GM21423 (cell line): Measurements from ENCODE around the gene SMPD4.
"Not testable (repeated sequence)": the region's sequence is repeated elsewhere in the genome, so short reads cannot be mapped to it uniquely, and the experiment has no call there.

ENCODE experiments used
- ATAC-seq: cut with Tn5 transposase; IDR thresholded peaks from one replicate; pipeline ENCODE4 v1.9.1; 2021; ENCODE audit warnings: mild to moderate bottlenecking, moderate library complexity; ENCODE audit not compliant: unreplicated experiment

Gene SMPD4, protein sequence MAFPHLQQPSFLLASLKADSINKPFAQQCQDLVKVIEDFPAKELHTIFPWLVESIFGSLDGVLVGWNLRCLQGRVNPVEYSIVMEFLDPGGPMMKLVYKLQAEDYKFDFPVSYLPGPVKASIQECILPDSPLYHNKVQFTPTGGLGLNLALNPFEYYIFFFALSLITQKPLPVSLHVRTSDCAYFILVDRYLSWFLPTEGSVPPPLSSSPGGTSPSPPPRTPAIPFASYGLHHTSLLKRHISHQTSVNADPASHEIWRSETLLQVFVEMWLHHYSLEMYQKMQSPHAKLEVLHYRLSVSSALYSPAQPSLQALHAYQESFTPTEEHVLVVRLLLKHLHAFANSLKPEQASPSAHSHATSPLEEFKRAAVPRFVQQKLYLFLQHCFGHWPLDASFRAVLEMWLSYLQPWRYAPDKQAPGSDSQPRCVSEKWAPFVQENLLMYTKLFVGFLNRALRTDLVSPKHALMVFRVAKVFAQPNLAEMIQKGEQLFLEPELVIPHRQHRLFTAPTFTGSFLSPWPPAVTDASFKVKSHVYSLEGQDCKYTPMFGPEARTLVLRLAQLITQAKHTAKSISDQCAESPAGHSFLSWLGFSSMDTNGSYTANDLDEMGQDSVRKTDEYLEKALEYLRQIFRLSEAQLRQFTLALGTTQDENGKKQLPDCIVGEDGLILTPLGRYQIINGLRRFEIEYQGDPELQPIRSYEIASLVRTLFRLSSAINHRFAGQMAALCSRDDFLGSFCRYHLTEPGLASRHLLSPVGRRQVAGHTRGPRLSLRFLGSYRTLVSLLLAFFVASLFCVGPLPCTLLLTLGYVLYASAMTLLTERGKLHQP

DNA sequence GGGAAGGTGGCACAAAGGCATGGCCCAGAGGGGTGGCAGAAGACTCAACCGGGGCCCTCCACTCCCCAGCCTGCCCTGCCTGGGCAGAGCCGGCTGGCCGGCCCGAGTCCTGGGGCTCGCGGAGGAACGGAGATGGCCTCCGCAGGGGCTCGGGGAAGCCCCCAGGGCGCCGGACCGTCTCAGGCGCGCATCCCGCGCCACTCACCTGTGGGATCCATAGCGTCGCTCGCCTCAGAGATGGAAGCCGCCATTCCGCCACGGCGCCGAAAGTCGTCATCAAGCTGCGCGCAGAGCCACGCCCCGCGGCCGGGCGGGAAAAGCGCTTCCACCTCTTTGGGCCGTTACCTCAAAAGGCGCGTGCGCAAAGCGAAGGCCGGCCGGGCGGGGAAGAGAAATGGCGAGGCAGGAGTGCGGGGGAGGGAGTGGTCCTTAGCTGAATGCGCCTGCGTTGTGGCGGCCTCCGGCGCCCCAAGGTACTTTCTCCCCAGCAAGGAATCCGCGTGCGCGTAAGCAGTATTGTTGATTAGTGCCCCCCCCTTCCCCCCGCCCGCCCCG is at the start of gene SMPD4:
Gene SMPD4, minus strand, starts transcription at position 278 of the 555 bp plus-strand sequence. CDS start 5,010 bp downstream, outside the sequence.
- peak; percentile 51 for ATAC-seq

DNA sequence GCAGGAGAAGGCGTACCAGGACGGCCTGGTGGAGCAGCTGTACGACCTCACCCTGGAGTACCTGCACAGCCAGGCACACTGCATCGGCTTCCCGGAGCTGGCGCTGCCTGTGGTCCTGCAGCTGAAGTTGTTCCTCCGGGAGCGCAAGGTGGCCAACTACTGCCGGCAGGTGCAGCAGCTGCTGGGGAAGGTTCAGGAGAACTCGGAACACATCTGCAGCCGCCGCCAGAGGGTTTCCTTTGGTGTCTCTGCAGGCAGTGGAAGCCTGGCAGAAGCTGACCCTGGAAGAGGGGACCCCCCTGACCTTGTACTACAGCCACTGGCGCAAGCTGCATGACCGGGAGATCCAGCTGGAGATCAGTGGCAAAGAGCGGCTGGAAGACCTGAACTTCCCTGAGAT is 49.5 kb upstream of the SMPD4 start:
- not testable (repeated sequence) for ATAC-seq

DNA sequence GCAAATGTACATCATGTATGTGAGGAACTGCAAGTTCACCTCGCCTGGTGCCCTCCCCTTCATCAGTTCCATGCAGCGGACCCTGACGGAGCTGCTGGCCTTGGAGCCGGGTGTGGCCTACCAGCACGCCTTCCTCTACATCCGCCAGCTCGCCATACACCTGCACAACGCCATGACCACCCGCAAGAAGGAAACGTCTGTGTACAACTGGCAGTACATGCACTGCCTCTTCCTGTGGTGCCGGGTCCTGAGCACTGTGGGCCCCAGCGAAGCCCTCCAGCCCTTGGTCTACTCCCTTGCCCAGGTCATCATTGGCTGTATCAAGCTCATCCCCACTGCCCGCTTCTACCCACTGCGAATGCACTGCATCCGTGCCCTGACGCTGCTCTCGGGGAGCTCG is 49.0 kb upstream of the SMPD4 start:
- not testable (repeated sequence) for ATAC-seq

DNA sequence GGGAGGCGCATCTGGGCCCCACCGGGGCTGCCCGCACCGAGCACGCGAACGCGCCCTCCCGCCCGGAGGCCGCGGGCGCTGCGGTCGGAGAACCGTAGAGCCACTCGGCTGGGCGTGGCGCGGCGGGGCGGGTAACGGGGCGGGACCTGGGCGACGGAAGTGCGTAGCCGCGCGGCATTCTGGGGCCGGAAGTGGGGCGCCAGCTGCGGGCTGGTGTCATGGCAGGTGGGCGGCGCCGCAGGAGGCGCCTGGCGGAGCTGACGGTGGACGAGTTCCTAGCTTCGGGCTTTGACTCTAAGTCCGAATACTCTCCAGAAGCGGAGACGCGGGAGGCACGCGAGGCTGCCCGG is 47.7 kb upstream of the SMPD4 start:
- not testable (repeated sequence) for ATAC-seq

DNA sequence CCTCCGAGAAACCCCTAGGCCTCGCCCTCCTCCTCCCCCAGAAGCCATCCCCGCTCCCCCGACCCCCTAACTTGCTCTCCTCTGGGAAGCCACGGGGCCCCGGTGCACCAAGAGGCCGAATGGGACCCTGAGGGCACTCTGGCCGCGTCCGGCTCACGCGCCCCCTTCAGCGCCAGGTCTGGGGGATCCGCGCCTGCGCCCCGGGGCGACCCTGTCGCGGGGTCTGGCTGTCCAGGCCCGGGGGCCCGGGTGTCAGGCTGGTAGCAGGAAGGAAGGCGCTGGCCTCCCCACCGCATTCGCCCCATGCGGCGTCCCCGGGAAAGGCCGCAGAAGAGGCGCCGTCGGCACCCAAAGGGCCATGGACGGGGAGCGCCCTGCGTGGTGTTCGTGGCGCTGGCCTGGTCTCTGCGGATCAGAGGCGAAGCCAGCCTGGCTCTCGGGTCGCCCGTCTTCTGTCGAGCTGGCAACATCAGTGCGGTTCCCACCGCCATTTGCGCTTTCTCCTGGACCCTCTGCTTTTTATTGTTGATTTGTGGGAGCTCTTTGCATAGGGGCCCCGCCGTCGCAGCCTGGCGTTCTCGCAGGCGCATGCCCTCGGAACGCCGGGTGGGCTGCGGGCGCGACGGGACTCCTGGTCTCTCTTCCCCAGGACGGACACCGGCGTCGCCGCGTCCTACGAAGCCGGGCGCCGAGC is 47.2 kb upstream of the SMPD4 start:
- not testable (repeated sequence) for ATAC-seq

DNA sequence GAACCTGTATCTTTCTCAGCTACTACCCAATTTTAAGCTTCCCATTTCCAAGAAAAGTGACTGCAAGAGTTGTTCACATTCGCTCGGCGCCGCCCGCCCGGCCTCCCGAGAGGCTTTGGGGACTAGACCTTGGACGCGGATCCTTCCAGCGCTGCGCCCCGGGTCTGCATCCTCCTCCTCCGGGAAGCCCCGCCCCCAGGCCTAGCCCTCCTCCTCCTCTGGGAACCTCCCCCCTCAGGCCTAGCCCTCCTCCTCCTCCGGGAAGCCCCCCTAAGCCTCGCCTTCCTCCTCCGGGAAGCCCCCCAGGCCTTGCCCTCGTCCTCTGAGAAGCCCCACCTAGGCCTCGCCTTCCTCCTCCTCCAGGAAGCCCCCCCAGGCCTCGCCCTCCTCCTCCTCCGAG is 46.6 kb upstream of the SMPD4 start:
- ATAC-seq: not testable (repeated sequence)

DNA sequence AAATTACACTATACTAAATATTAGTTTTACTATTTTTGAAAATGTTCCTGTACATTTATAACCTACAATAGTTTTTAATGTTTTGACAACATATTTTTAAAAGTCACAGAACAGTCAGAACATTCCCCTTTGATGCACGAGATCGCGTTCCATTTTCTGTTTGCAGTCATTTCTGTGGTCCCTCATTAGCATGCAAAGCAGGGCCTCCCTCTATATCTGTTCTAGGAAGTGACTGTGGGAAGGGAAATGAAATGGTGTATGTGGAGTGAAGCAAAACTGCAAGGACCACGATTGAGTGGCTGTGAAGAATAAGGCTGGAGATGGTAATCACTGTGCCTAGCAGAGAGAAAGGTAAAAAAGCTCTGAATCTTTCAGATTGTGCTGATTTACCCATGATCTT is 41.1 kb upstream of the SMPD4 start:
- peak; percentile 58 for ATAC-seq

DNA sequence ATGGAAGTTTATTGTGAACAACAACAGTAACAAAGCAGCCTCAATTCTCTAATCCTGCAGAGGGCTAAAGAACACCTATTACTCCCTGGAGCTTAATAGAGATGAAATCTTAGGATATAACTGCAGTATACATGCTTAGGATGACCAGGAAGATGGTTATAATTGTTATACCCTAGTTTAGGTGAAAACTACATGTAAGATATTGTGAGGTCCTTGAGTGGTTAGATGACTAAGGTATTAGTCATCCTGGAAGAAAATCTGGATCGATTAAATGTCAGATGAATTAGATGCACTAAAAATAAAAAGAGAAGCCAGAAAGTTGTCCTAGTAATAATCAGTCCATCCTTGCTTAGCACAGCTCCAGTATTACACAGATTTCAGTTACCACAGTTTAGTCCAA is 39.1 kb upstream of the SMPD4 start:
- ATAC-seq: not testable (repeated sequence)

DNA sequence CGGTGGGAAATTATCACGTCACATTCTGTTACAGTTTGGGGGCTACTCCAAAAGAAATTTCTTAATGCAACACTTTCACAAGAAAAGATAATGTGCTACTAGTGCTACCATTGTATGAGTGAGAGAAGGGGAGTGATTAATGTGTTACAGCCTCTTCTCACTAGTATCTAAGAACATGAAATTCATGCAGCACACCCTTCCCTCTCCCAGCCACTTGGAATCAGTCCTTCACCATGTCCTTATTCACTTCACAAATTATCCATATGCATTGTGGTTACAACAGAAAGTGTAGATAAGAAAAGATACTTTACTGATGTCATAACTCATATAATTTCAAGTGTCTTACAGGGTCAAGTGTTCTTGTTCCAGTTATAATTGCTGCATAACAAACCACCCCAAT is 37.7 kb upstream of the SMPD4 start:
- not testable (repeated sequence) for ATAC-seq

DNA sequence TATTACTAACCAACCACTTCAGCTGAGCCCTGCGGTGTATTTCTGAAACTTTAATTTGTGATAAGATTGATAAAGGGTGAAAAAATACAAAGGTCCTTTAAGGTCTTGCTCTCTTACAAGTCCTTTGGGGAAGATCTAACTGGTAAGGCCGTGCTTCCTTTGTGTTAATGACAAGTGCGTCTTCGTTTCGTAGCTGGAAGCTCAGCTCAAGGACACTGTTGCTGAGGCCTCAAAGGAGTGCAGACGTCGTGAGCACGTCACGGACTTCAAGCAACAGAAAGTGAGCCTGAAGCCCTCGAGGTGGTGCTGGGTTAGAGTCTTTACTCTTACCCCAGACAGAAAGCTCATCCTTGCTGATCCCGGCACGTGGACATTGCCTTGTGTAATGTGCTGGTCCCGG is 25.6 kb upstream of the SMPD4 start:
- ATAC-seq: not testable (repeated sequence)

DNA sequence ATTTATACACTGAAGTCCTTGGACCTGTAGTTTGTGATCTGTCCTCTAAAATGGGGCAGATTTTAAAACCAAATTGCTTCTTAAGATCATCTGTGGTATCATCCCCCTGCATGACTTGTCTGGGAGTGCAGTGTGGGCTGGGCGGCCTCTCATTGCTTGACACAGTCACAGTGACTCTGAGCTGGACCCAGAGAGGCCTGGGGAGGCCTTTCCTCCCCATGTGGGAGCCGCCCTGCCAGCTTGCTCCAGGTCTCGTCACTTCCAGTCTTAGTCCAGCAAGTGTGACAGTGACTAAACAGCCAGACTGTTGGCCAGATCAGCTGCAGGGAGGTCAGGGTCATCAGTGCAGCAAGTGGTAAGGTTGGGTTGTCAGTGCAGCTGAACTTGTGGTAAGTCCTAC is 21.7 kb upstream of the SMPD4 start:
- not testable (repeated sequence) for ATAC-seq

DNA sequence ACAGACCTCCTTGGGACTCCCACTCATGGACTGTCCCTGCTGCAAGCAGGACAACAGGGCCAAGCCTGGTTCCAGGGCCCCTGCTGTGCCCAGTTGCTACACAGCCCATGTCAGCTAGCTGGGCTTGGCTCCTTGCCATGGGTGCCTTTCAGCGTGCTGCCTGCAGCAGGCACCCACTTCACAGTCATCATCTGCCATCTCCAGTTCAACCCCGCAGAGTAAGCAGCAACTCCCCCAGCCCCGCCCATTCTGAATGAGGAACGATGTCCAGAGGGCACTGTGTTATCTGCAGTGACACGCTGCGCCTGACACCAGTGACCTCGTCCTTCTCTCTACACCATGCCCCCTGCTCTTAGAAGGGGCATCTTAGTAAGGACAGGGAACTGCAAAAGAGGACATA is 21.1 kb upstream of the SMPD4 start:
- not testable (repeated sequence) for ATAC-seq

DNA sequence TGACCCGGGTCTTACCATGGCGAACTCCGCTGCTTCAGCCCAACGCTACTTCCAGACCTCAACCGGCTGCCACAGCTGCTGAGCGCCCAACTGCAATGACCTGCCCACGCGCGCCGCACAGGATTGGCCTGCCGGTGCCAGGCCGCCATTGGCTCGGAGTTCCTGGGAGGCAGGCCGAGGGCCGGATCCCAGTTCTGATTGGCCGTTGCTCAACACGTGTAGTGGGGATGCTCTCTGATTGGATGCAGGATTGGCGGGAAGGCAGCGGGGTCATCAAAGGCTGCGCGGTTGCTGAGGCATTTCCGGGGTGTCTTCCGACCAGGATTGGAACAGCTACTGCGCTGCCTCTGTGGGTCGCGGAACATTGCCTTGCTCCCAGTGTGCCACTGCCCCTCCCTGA is 16.9 kb upstream of the SMPD4 start, which contains the start of gene TUBA3E:
Gene TUBA3E, minus strand, starts transcription at position 97 of the 400 bp plus-strand sequence. Its CDS starts 79 bp downstream, at position 18.
- no peak for ATAC-seq

DNA sequence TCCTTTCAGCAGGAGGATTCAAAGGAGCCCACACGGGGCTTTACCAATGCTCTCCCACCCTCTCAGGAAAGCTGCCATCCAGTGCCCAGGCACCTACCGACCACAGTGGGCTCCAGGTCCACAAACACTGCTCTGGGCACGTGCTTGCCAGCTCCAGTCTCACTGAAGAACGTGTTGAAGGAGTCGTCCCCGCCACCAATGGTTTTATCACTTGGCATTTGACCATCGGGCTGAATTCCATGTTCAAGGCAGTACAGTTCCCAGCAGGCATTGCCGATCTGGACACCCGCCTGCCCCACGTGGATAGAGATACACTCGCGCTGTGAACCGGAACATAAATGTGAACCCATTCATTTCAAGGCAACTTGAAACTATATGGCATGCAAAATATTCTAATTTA is 14.7 kb upstream of the SMPD4 start:
- ATAC-seq: not testable (repeated sequence)

DNA sequence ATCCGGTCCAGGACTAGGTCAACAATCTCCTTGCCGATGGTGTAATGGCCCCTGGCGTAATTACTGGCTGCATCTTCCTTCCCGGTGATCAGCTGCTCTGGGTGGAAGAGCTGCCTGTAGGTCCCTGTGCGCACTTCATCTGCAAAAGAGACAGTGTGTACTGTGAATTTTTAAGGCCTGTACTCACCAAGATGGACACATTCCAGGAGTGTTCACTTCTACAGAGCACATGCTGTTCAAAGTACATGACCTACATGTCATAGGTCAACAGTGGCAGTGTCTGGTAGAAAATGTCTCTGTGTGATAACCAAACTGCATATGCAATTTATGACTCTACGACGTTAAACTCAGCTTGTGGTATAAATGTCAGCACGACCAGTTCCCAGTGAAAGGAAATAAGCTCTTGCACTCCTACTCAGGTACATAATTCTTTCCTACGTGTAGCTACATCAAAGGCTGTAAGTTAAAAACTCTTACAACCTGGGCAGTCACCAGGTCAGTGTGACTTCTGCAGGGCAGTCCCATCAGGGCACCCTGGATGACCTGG is 13.8 kb upstream of the SMPD4 start:
- ATAC-seq: not testable (repeated sequence)

DNA sequence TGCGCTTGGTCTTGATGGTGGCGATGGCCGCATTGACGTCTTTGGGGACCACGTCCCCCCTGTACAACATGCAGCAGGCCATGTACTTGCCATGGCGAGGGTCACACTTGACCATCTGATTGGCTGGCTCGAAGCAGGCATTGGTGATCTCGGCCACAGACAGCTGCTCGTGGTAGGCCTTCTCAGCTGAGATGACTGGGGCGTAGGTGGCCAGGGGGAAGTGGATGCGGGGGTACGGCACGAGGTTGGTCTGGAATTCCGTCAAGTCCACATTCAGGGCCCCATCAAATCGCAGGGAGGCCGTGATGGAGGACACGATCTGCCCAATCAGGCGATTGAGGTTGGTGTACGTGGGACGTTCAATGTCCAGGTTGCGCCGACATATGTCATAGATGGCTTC is 12.4 kb upstream of the SMPD4 start:
- ATAC-seq: not testable (repeated sequence)

DNA sequence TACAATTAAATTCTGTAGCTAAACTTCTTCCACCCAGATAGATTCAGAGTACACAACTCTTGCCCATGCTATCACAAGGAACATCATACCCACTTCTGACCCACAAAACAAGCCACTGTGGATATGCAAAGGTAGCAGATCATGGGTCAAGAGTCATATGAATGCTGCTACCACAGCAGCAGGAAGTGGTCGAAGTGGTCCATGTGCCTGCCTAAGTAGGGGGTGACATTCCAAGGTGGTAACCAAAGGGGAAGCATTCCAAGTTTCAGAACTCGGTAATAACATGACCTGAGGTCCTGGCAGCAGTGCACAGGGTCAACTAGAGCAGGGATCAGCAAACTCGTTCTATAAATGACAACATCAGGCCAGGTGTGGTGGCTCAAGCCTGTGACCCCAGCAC is 11.0 kb upstream of the SMPD4 start:
- ATAC-seq: not testable (repeated sequence)

DNA sequence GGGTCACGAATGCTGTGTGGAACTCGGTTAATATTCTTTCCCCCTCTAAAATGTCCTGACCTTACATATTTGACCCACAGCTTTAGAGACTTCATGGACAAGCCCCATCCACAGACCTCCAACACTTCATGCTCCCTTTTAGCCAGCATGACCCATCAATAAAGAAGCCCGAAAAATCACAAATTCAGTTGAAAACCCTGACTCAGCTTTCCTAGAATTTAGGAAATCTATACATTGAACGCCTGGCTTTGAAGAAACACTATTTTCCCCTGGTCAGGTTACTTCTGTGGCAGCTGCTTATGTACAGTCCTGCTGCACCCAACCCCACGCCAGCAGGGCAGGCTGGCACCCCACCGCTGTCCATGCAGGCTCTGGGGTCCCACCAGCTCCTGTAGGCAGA is 9.9 kb upstream of the SMPD4 start:
- not testable (repeated sequence) for ATAC-seq

DNA sequence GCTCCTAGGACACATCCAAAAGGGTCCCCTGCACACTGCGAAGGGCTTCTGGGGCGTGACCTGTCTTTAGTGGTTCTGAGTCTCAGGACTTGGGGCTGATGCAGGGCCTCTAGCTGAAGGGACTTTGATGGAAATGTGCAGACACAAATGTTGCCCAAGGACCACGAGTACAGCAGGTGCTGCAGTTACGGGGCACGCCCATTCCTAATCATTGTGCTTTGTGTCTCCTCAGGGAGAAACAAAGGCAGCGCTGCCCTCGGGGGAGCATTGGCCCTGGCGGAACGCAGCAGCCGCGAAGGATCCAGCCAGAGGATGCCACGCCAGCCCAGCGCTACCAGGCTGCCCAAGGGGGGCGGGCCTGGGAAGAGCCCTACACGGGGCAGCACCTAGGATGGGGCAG is 8.8 kb upstream of the SMPD4 start:
- ATAC-seq: no peak

DNA sequence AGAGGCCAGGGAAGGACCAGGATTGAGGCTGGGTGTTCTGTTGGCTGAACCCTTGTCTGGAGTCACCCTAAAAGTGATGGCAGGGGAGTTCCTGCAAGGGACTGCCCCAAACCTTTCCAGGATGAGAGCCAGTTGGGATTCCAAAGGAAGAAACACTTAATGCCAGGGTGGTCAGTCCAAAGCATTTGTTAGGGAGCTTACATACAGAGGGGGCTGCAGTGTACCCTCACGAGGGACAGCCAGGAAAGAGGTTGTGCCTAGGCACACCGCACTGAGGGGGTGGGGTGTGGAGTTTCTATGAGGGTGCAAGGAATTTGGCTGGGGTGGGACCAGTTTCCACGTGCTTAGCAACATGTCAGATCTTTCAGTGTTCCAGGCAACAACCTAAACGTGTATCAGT is 7.6 kb upstream of the SMPD4 start:
- ATAC-seq: not testable (repeated sequence)
